ENCODE results near the gene DGKI.

The DGKI gene

DNA sequence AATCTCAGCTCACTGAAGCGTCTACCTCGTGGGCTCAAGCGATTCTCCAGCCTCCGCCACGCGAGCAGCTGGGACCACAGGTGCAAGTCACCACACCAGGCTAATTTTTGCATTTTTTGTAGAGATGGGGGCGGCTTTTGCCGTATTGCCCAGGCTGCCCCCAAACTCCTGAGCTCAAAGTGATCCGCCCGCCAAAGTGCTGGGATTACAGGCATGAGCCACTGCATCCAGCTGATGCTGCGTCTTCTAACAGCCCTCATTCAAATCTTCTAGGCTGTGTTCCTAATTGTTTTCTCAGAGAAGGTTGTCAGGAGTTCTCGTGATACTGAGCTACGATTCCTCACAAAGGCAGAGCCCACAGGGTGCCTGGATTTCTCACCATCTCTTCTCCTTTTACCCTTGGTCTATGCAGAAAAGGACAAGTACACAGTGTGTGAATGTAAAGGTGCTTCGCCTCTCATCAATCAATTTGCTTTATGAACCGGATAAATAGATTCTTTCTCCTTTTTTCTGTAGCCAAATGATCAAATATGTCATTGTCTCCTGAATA, 255.9 kb downstream of the DGKI start:
- Histone ChIP-seq H3K79me2 (ENCODE audit: insufficient read depth, low read length) (no peaks in the 10 kb centered on the region), H3K27ac (ENCODE audit: low read depth, low read length, poor library complexity, severe bottlenecking) (no peak overlapping the region), H3K4me2 (ENCODE audit: low read length) (no peak overlapping the region), H3K4me1 (ENCODE audit: insufficient read depth, low read length, severe bottlenecking) (no peaks in the 10 kb centered on the region), H3K4me3 (ENCODE audit: low read depth, low read length, poor library complexity, severe bottlenecking) (no peak overlapping the region), H2AFZ (ENCODE audit: low read length) (no peak overlapping the region), H3K9ac (ENCODE audit: low read length) (no peak overlapping the region), H3K27me3 (ENCODE audit: insufficient read depth, low read length) (no peaks in the 10 kb centered on the region), H3K9me2 (ENCODE audit: low read depth, low read length) (no peaks in the 10 kb centered on the region), H4K20me1 (ENCODE audit: insufficient read depth, low read length) (no peaks in the 10 kb centered on the region), H3F3A (ENCODE audit: insufficient read depth, low read length) (no peaks in the 10 kb centered on the region), H3K36me3 (ENCODE audit: insufficient read depth, low read length) (no peaks in the 10 kb centered on the region), H3K9me3 (ENCODE audit: low read length) (no peaks in the 10 kb centered on the region)
- TF ChIP-seq CTCF (IDR thresholded peaks at IDR 0.05; ENCODE audit: low read length) = no peak
- no peak for TF ChIP-seq EZH2 (IDR thresholded peaks at IDR 0.05; ENCODE audit: borderline replicate concordance, low read length)

DNA sequence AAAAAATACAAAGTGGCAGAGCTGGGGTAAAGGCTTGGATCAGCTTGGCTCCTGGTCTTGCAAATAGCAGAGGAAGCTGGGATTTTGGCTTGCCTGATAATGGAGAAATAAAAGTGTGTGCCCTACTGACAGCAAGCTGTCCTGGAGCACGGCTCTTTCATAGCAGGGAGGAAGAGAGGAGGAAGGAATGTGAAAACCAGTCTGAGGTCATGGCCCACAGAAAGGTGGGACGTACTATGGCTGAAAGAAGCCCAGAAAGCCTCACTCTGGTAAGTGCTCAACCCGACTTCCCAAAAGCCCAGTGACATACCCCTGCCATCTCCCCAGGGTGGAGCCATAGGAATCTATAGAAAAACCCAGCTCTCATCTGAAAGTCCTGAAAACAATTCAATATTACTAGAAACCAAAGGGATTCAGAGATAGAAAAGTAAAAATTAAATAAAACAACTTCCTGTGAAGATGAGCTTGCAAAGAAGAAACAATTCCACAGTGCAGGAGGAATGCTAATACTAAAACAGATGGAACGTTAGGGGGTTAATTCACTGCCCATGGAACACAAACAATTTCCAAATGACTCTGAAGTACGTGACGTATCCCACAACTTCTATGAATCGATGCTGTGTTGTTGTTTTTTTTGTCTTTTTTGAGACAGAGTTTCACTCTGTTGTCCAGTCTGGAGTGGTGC, 256.6 kb downstream of the DGKI start:
- H4K20me1 ChIP-seq (ENCODE audit: insufficient read depth, low read length) = no peaks in the 10 kb centered on the region
- no peaks in the 10 kb centered on the region for H3K9me3 ChIP-seq (ENCODE audit: low read length)
- TF ChIP-seq CTCF (IDR thresholded peaks at IDR 0.05; ENCODE audit: low read length) (no peak), EZH2 (IDR thresholded peaks at IDR 0.05; ENCODE audit: borderline replicate concordance, low read length) (no peak)
- H3K4me2 ChIP-seq (ENCODE audit: low read length) = no peak overlapping the region
- H3F3A ChIP-seq (ENCODE audit: insufficient read depth, low read length) = no peaks in the 10 kb centered on the region
- no peaks in the 10 kb centered on the region for H3K36me3 ChIP-seq (ENCODE audit: insufficient read depth, low read length)
- H3K4me1 ChIP-seq (ENCODE audit: insufficient read depth, low read length, severe bottlenecking) = no peaks in the 10 kb centered on the region
- no peak overlapping the region for H3K27ac ChIP-seq (ENCODE audit: low read depth, low read length, poor library complexity, severe bottlenecking)
- no peak overlapping the region for H2AFZ ChIP-seq (ENCODE audit: low read length)
- no peaks in the 10 kb centered on the region for H3K27me3 ChIP-seq (ENCODE audit: insufficient read depth, low read length)
- no peaks in the 10 kb centered on the region for H3K79me2 ChIP-seq (ENCODE audit: insufficient read depth, low read length)
- H3K4me3 ChIP-seq (ENCODE audit: low read depth, low read length, poor library complexity, severe bottlenecking) = no peak overlapping the region
- no peaks in the 10 kb centered on the region for H3K9me2 ChIP-seq (ENCODE audit: low read depth, low read length)
- no peak overlapping the region for H3K9ac ChIP-seq (ENCODE audit: low read length)

DNA sequence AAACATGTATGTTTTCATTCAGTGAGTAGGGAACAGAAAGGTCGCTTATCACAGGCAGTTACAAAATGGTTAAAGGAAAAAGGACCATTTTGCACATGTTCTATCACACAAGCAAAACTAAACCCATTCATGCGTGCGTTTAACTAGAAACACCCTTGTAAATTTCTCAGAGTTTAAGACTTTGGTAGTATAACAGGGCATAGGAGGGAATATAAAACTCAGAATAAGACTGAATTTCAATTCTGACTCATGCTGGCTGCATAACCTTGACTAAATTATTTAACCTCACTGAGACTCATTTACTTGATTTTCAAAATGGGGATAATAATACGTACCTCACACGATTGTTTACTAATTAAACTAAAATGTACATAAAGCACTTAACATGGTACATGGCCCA, 259.4 kb downstream of the DGKI start:
- no peaks in the 10 kb centered on the region for H3K79me2 ChIP-seq (ENCODE audit: insufficient read depth, low read length)
- H3K9ac ChIP-seq (ENCODE audit: low read length) = no peak overlapping the region
- no peak overlapping the region for H2AFZ ChIP-seq (ENCODE audit: low read length)
- H3K36me3 ChIP-seq (ENCODE audit: insufficient read depth, low read length) = no peaks in the 10 kb centered on the region
- H4K20me1 ChIP-seq (ENCODE audit: insufficient read depth, low read length) = no peaks in the 10 kb centered on the region
- TF ChIP-seq CTCF (IDR thresholded peaks at IDR 0.05; ENCODE audit: low read length) (no peak), EZH2 (IDR thresholded peaks at IDR 0.05; ENCODE audit: borderline replicate concordance, low read length) (no peak)
- no peaks in the 10 kb centered on the region for H3F3A ChIP-seq (ENCODE audit: insufficient read depth, low read length)
- H3K4me1 ChIP-seq (ENCODE audit: insufficient read depth, low read length, severe bottlenecking) = no peaks in the 10 kb centered on the region
- H3K4me2 ChIP-seq (ENCODE audit: low read length) = no peak overlapping the region
- no peaks in the 10 kb centered on the region for H3K9me3 ChIP-seq (ENCODE audit: low read length)
- no peak overlapping the region for H3K4me3 ChIP-seq (ENCODE audit: low read depth, low read length, poor library complexity, severe bottlenecking)
- no peak overlapping the region for H3K27ac ChIP-seq (ENCODE audit: low read depth, low read length, poor library complexity, severe bottlenecking)
- H3K27me3 ChIP-seq (ENCODE audit: insufficient read depth, low read length) = no peaks in the 10 kb centered on the region
- H3K9me2 ChIP-seq (ENCODE audit: low read depth, low read length) = no peaks in the 10 kb centered on the region
